ENCODE measurements around the gene FAIM2. TPM values are rescaled to one million over a fixed set of nuclear protein-coding genes. Genes with fewer than 3 reads are reported as not detected.

FAIM2 gene
- total RNA-seq, 1 donor from 2014 or later: not detected

GRCh38 chr12:49838973-49839633, 64.6 kb downstream of the FAIM2 start:
- TF ChIP-seq CTCF (IDR thresholded peaks at IDR 0.05): no peak
- peaks cover 30% of the 10 kb centered on the region for H3K4me1 Mint-ChIP-seq
- ATAC-seq (ENCODE audit: low read depth) (peak; percentile 32), DNase-seq (no peak)
- no peaks in the 10 kb centered on the region for H3K27me3 Mint-ChIP-seq
- intact Hi-C loops (cut with micrococcal nuclease): loop anchor here (1.0 to 2.0 kb wide), 5 partner anchors 11 to 202 kb away; partner anchors contain the start of gene NCKAP5L
- no peaks in the 10 kb centered on the region for H3K9me3 Mint-ChIP-seq
- ChIA-PET CTCF (interaction anchor here (0.6 to 4.1 kb wide), 11 partner anchors 10 to 201 kb away, joined by 3 to 33 read pairs (median 7); partner anchors contain the start of genes NCKAP5L and TMBIM6), POLR2A (interaction anchor here (0.6 to 2.9 kb wide), 6 partner anchors 11 to 481 kb away, joined by 3 to 11 read pairs (median 4); partner anchors contain the start of genes NCKAP5L and TMBIM6)
- no peak overlapping the region for H3K27ac Mint-ChIP-seq
- no peak overlapping the region for H3K4me3 Mint-ChIP-seq
- H3K36me3 Mint-ChIP-seq (ENCODE audit: low read depth): peaks cover 16% of the 10 kb centered on the region

GRCh38 chr12:49832836-49833421, 70.8 kb downstream of the FAIM2 start:
- H3K27ac Mint-ChIP-seq: no peak overlapping the region
- no peak overlapping the region for H3K4me3 Mint-ChIP-seq
- DNase-seq (no peak), ATAC-seq (ENCODE audit: low read depth) (no peak)
- peaks cover 12% of the 10 kb centered on the region for H3K4me1 Mint-ChIP-seq
- ChIA-PET POLR2A (no interaction called here), CTCF (no interaction called here)
- H3K27me3 Mint-ChIP-seq: no peaks in the 10 kb centered on the region
- H3K9me3 Mint-ChIP-seq: no peaks in the 10 kb centered on the region
- peaks cover 6% of the 10 kb centered on the region for H3K36me3 Mint-ChIP-seq (ENCODE audit: low read depth)
- intact Hi-C loops (cut with micrococcal nuclease): no loop called here
- TF ChIP-seq CTCF (IDR thresholded peaks at IDR 0.05): no peak

GRCh38 chr12:49831717-49832116, 72.0 kb downstream of the FAIM2 start:
- no peak for TF ChIP-seq CTCF (IDR thresholded peaks at IDR 0.05)
- Mint-ChIP-seq H3K27ac (no peak overlapping the region), H3K27me3 (no peaks in the 10 kb centered on the region), H3K4me3 (no peak overlapping the region), H3K9me3 (no peaks in the 10 kb centered on the region), H3K36me3 (ENCODE audit: low read depth) (peaks cover 3% of the 10 kb centered on the region), H3K4me1 (peaks cover 20% of the 10 kb centered on the region)
- ATAC-seq (ENCODE audit: low read depth) (no peak), DNase-seq (no peak)
- ChIA-PET POLR2A (no interaction called here), CTCF (interaction anchor here (1.8 kb wide), 1 partner anchor 54 kb away, joined by 4 read pairs; no protein-coding TSS in a partner anchor)
- intact Hi-C loops (cut with micrococcal nuclease): no loop called here

GRCh38 chr12:49828133-49829091, 75.3 kb downstream of the FAIM2 start, which contains the start of gene NCKAP5L:
NCKAP5L (minus strand) TSS chr12:49828413; CDS start chr12:49804044, 24,369 bp downstream.
- no peak for TF ChIP-seq CTCF (IDR thresholded peaks at IDR 0.05)
- intact Hi-C loops (cut with micrococcal nuclease): loop anchor here (1.0 to 10.0 kb wide), 7 partner anchors 11 to 564 kb away; partner anchors contain the start of genes BCDIN3D, CERS5, FMNL3 and MCRS1
- no peaks in the 10 kb centered on the region for H3K27me3 Mint-ChIP-seq
- peak; percentile 97 for ATAC-seq (ENCODE audit: low read depth)
- H3K4me3 Mint-ChIP-seq: peak within 1 kb of the TSS; percentile 98
- H3K36me3 Mint-ChIP-seq (ENCODE audit: low read depth): peaks cover 3% of the 10 kb centered on the region
- peaks cover 37% of the 10 kb centered on the region for H3K4me1 Mint-ChIP-seq
- H3K27ac Mint-ChIP-seq: peak within 1 kb of the TSS; percentile 95
- peak; percentile 87 for DNase-seq
- CTCF ChIA-PET: interaction anchor here (0.7 to 4.9 kb wide), 4 partner anchors 10 to 87 kb away, joined by 3 to 19 read pairs (median 4); partner anchors contain the start of gene TMBIM6
- H3K9me3 Mint-ChIP-seq: no peaks in the 10 kb centered on the region
- POLR2A ChIA-PET: interaction anchor here (0.6 to 3.5 kb wide), 12 partner anchors 12 to 1116 kb away, joined by 3 to 28 read pairs (median 4); partner anchors contain the start of genes BCDIN3D, RACGAP1 and TMBIM6
